K562 (cell line): ENCODE measurements around the gene CCT7. TPM values are rescaled to one million over a fixed set of nuclear protein-coding genes. Genes with fewer than 3 reads are reported as not detected.

ENCODE experiments used
- ATAC-seq: fragments of 200-7000 bp; cut with Tn5 transposase; 3 replicates; pipeline ENCODE4 v1.9.1; 2020; ENCODE audit warnings: moderate library complexity
- BruUV-seq: library from RNA; stranded (reverse); fragments of 400-500 nt; replicated peaks from 2 replicates; lab custom pipeline; 2021; lab: Mats Ljungman, UMichigan
- CTCF ChIA-PET: fragments of 300-600 bp; formaldehyde crosslinking; extraction: SDS; loops from one replicate; lab custom pipeline; 2021; ENCODE audit warnings: low intra/inter-chr PET ratio; lab: Yijun Ruan, JAX
- POLR2A ChIA-PET: fragments of 300-600, 350-650 bp; sonication (Branson Sonifier 250); formaldehyde crosslinking; extraction: SDS; loops from one replicate; lab custom pipeline; 2021; ENCODE audit warnings: antibody characterized with exemption, inconsistent platforms; lab: Yijun Ruan, JAX
- DNase-seq, 4 experiments: peaks; one replicate each; pipeline versions ENCODE4 v3.0.0 to v3.0.0-alpha.2; 2011 to 2018; ENCODE audit warnings: low spot score in 3 of 4, mixed read lengths in 3 of 4; ENCODE audit errors: extremely low read depth in 1 of 4
- FAIRE-seq: peaks from 2 replicates; lab custom pipeline; 2011; peaks lifted over from hg19 to GRCh38; lab: Jason Lieb, UNC
- H2AFZ ChIP-seq: 2 replicates; pipeline ENCODE4 v1.6.0; 2011; ENCODE audit warnings: low read depth, low read length, control low read depth, inconsistent platforms
- H3K27ac ChIP-seq: fragments of 200-600 bp; 3 replicates; pipeline ENCODE4 v1.8.0; 2011; ENCODE audit warnings: low read depth, mild to moderate bottlenecking, control low read depth, inconsistent platforms, low read length, moderate library complexity, mixed read lengths; ENCODE audit errors: extremely low read depth
- H3K27me3 ChIP-seq, 2 experiments: fragments of 300-600 bp in 1 of 2; 2 replicates in 1 of 2; 3 replicates in 1 of 2; pipeline versions ENCODE4 v1.6.0 to v1.8.0; 2011; ENCODE audit warnings: inconsistent platforms in 2 of 2, low read length in 2 of 2, mild to moderate bottlenecking in 1 of 2, mixed read lengths in 1 of 2, moderate library complexity in 1 of 2; ENCODE audit not compliant: control insufficient read depth in 2 of 2, insufficient read depth in 2 of 2
- H3K36me3 ChIP-seq: fragments of 300-600 bp; 3 replicates; pipeline ENCODE4 v1.8.0; 2011; ENCODE audit warnings: mild to moderate bottlenecking, low read length, inconsistent platforms; ENCODE audit not compliant: control insufficient read depth, insufficient read depth
- H3K4me1 ChIP-seq, 2 experiments: fragments of 200-600 bp in 1 of 2; replicated peaks in 1 of 2; 2 replicates in 1 of 2; 3 replicates in 1 of 2; pipeline versions ENCODE4 v1.5.1 to v1.8.0; 2011; ENCODE audit warnings: inconsistent platforms in 2 of 2, low read length in 2 of 2, mild to moderate bottlenecking in 1 of 2, mixed read lengths in 1 of 2, moderate library complexity in 1 of 2; ENCODE audit not compliant: control insufficient read depth in 2 of 2, insufficient read depth in 2 of 2
- H3K4me2 ChIP-seq: 2 replicates; pipeline ENCODE4 v1.6.1; 2011; ENCODE audit warnings: low read length, control low read depth, inconsistent platforms, mixed read lengths; ENCODE audit not compliant: insufficient read depth
- H3K4me3 ChIP-seq: fragments of 200-600 bp; sonication (generic), shearing (Covaris generic); 2 replicates; pipeline ENCODE4 v1.5.1; 2016; ENCODE audit warnings: control low read depth, inconsistent platforms
- H3K79me2 ChIP-seq: fragments of 200-600 bp; 3 replicates; pipeline ENCODE4 v1.8.0; 2011; ENCODE audit warnings: low read length, inconsistent platforms; ENCODE audit not compliant: control insufficient read depth, insufficient read depth
- H3K9ac ChIP-seq, 2 experiments: 2 replicates each; pipeline versions ENCODE4 v1.6.0 to v1.6.1; 2011; ENCODE audit warnings: low read depth in 2 of 2, low read length in 2 of 2, control low read depth in 1 of 2, inconsistent platforms in 1 of 2, mild to moderate bottlenecking in 1 of 2, mixed read lengths in 1 of 2; ENCODE audit not compliant: insufficient read depth in 1 of 2
- H3K9me1 ChIP-seq: one replicate; pipeline ENCODE4 v1.6.0; 2011; ENCODE audit warnings: inconsistent platforms, mild to moderate bottlenecking, low read length, moderate library complexity; ENCODE audit not compliant: control insufficient read depth, insufficient read depth
- H3K9me3 ChIP-seq: replicated peaks from 2 replicates; pipeline ENCODE4 v1.5.1; 2011; ENCODE audit warnings: low read depth, low read length, inconsistent platforms; ENCODE audit not compliant: control insufficient read depth, insufficient read depth
- H4K20me1 ChIP-seq: replicated peaks from 2 replicates; pipeline ENCODE4 v1.6.1; 2011; ENCODE audit warnings: low read length, inconsistent platforms, mixed read lengths; ENCODE audit not compliant: control insufficient read depth, insufficient read depth
- BMI1 ChIP-seq: fragments of 150-350 bp; IDR thresholded peaks from 2 replicates; pipeline ENCODE4 v1.6.1; 2014; ENCODE audit warnings: low read length
- DMBX1 ChIP-seq: fragments of 250-450 bp; sonication (Bioruptor Pico); IDR thresholded peaks from 2 replicates; pipeline ENCODE4 v1.8.0; 2022; ENCODE audit warnings: inconsistent platforms, mild to moderate bottlenecking, moderate library complexity, borderline replicate concordance
- KLF16 ChIP-seq: IDR thresholded peaks from 2 replicates; pipeline ENCODE4 v1.6.1; 2016; ENCODE audit warnings: antibody characterized with exemption
- NUFIP1 ChIP-seq: fragments of 450-650 bp; IDR thresholded peaks from 2 replicates; pipeline ENCODE4 v1.6.1; 2018; ENCODE audit not compliant: partially characterized antibody
- PTTG1 ChIP-seq: fragments of 450-650 bp; IDR thresholded peaks from 2 replicates; pipeline ENCODE4 v1.6.1; 2016; ENCODE audit warnings: low read depth, mild to moderate bottlenecking, missing genetic modification characterization, missing compliant biosample characterization
- RAD21 ChIP-seq, 2 experiments: fragments of 250-450 bp in 1 of 2; fragments of 450-650 bp in 1 of 2; sonication (Bioruptor Pico) in 1 of 2; formaldehyde crosslinking in 1 of 2; IDR thresholded peaks in 1 of 2; conservative IDR thresholded peaks in 1 of 2; 2 replicates each; pipeline versions ENCODE4 v1.4.0 to v1.8.0; 2020 to 2022; ENCODE audit warnings: mild to moderate bottlenecking in 2 of 2, moderate library complexity in 1 of 2
- RB1 ChIP-seq: fragments of 450-650 bp; IDR thresholded peaks from 2 replicates; pipeline ENCODE4 v1.6.1; 2017; ENCODE audit warnings: low read depth, mild to moderate bottlenecking
- SRSF7 ChIP-seq: fragments of 200-400 bp; formaldehyde crosslinking; optimal IDR thresholded peaks from 2 replicates; pipeline ENCODE3; 2017; ENCODE audit warnings: mild to moderate bottlenecking, low read depth, low read length
- XRCC5 ChIP-seq: fragments of 200-400 bp; formaldehyde crosslinking; IDR thresholded peaks from 2 replicates; pipeline ENCODE4 v1.6.1; 2017; ENCODE audit warnings: low read depth, mild to moderate bottlenecking, low read length
- ZNF239 ChIP-seq: fragments of 250-450 bp; sonication (Bioruptor Pico); IDR thresholded peaks from 2 replicates; pipeline ENCODE4 v1.4.0; 2020; ENCODE audit warnings: mild to moderate bottlenecking
- ZNF347 ChIP-seq: fragments of 450-650 bp; formaldehyde crosslinking; IDR thresholded peaks from 2 replicates; pipeline ENCODE4 v1.4.0; 2020; ENCODE audit warnings: low read depth, mild to moderate bottlenecking, moderate library complexity
- ZNF764 ChIP-seq: fragments of 250-450 bp; sonication (Bioruptor Pico); IDR thresholded peaks from 2 replicates; pipeline ENCODE4 v1.4.0; 2020; ENCODE audit warnings: low read depth, mild to moderate bottlenecking, moderate library complexity
- WGBS: fragments of 100-300 bp; shearing (Covaris generic); methylation state at CpG from one replicate; pipeline ENCODE4 v1.1.6; 2016; ENCODE audit warnings: low coverage, mixed read lengths; ENCODE audit not compliant: insufficient coverage; ENCODE audit errors: missing lambda C conversion rate; 5-methylcytosine and 5-hydroxymethylcytosine counted together
- in situ Hi-C: fragments of 300-500 bp; cut with MboI; formaldehyde crosslinking; loops from 4 replicates; pipeline ENCODE4 v1.15.0; 2018; ENCODE audit warnings: inconsistent platforms, mixed read lengths
- intact Hi-C: fragments of 100-400 bp; cut with micrococcal nuclease; formaldehyde crosslinking; loops from 2 replicates; pipeline ENCODE4 v1.14.2; 2022
- polyA plus RNA-seq, 8 experiments: library from polyadenylated mRNA; depleted of rRNA in 4 of 8; stranded (reverse) in 5 of 8; unstranded in 3 of 8; fragments of >200 nt; fragmentation: Nextera tagmentation in 2 of 8; fragmentation: Illumina TruSeq in 1 of 8; extraction: Ambion mirVana in 2 of 8; extraction: Trizol in 1 of 8; gene quantifications; 2 replicates each; pipeline versions ENCODE4 v1.2.1 to v1.2.3, GENCODE V29; 2011 to 2014; ENCODE audit warnings: inconsistent platforms in 1 of 8, missing spikeins in 1 of 8
- total RNA-seq, 7 experiments: library from RNA; depleted of rRNA in 6 of 7; stranded (reverse); fragments of >200 nt in 6 of 7; fragmentation: Illumina TruSeq in 2 of 7; extraction: Trizol in 2 of 7; gene quantifications; 2 replicates each; pipeline versions ENCODE4 v1.2.1 to v1.2.3, GENCODE V29; 2011 to 2021; ENCODE audit warnings: low replicate concordance in 1 of 7
- TF ChIP-seq, protein P1 (sequence below), 2 experiments: fragments of 450-650 bp; formaldehyde crosslinking in 1 of 2; IDR thresholded peaks; 2 replicates each; pipeline versions ENCODE4 v1.4.0 to v1.6.1; 2014 to 2020; ENCODE audit warnings: mild to moderate bottlenecking in 2 of 2, borderline replicate concordance in 1 of 2, low read depth in 1 of 2

CCT7 gene
- total and polyA plus RNA-seq, 9 of the 15 experiments (the other 6 are each of a cell fraction or from before 2014, with no cell fraction given), result 326 to 856 (median 638) TPM

DNA sequence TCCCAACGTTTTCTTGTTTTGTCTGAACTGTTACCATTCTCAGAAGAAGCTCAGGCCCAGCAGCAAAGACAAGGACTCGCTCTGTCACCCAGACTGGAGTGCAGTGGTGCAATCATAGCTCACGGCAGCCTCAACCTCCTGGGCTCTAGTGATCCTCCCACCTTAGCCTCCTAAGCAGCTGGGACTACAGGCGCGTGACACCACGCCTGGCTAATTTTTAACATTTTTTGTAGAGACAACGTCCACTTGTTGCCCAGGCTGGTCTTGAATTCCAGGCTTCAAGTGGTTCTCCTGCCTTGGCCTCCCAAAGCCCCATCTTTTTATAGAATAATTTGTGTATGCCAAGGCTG, 22.0 kb upstream of the CCT7 start (continued):
- TF ChIP-seq NUFIP1 (no peak), PTTG1 (tag) (no peak), ZNF764 (no peak), BMI1 (no peak), ZNF239 (CRISPR knock-in tag) (no peak), SRSF7 (no peak), DMBX1 (CRISPR knock-in tag) (no peak)

DNA sequence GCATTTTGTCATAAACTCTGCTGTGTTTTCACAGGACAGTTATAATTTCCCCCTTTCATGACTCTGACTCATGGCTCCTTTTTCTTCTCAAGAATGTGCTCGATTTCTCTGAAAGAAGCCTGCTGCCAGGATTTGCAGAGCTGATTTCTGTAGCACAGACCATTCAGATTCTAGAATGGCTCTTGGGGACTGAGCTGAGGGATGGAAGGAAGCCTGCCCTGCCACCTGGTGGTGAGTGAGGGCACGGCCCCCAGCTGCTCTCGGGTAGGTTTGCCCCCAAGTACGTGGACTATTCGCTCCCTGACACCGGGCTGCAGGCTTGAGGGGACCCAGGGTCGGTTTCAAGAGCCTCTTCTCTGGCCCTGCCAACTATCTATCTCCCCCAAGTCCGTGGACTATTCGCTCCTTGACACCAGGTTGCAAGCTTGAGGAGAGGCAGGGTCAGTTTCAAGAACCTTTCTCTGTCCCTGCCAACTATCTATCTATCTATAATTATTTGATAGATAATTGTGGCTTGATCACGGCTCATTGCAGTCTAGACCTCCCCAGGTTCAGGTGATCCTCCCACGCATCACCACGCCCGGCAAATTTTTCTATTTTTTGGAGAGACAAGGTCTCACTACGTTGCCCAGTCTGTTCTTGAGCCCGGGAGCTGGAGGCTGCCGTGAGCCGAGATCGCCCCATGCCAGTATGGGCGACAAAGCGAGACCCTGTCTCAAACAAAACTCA, 21.5 kb upstream of the CCT7 start:
- Histone ChIP-seq H4K20me1 (no peaks in the 10 kb centered on the region), H3K36me3 (no peaks in the 10 kb centered on the region), H3K9me3 (no peaks in the 10 kb centered on the region), H3K79me2 (peaks cover 36% of the 10 kb centered on the region), H2AFZ (peak overlapping the region; percentile 96), H3K27ac (no peak overlapping the region), H3K9me1 (no peaks in the 10 kb centered on the region), H3K4me3 (no peak overlapping the region), H3K9ac (peak overlapping the region; percentile 8 to 94; a peak in 2 of 4 replicates), H3K27me3 (no peaks in the 10 kb centered on the region), H3K4me1 (peaks cover 15 to 23% of the 10 kb centered on the region in 2 experiments; a peak in 4 of 5 replicates), H3K4me2 (peak overlapping the region; percentile 94)
- POLR2A ChIA-PET, result interaction anchor here (0.6 to 2.1 kb wide), 8 partner anchors 10 to 307 kb away, joined by 3 to 16 read pairs (median 4); partner anchors contain the start of genes CCT7 and NOTO
- no TSS peak for BruUV-seq
- ATAC-seq, result peak; percentile 84
- 23% methylated on average over 20 of the region's 20 CpGs for WGBS
- CTCF ChIA-PET, result interaction anchor here (0.7 to 1.7 kb wide), 3 partner anchors 35 to 320 kb away, joined by 3 to 7 read pairs (median 7); no protein-coding TSS in a partner anchor
- in situ Hi-C loops, result no loop called here
- FAIRE-seq, result peak; percentile 86
- DNase-seq, result peak; percentile 76 to 84 (median 80)
- intact Hi-C loops, result loop anchor here (1.0 to 2.0 kb wide), 2 partner anchors 35 to 48 kb away; no protein-coding TSS in a partner anchor
- TF ChIP-seq ZNF347, result no peak
- 0 out of 2 replicates have a peak, but pooled peaks have one; percentile 50 for TF ChIP-seq XRCC5
- TF ChIP-seq RAD21 (CRISPR knock-in tag; conservative IDR thresholded peaks at IDR 0.05 in 1 of 2, IDR thresholded peaks at IDR 0.05 in 1 of 2), result peak; percentile 59 to 70
- TF ChIP-seq, protein P1, sequence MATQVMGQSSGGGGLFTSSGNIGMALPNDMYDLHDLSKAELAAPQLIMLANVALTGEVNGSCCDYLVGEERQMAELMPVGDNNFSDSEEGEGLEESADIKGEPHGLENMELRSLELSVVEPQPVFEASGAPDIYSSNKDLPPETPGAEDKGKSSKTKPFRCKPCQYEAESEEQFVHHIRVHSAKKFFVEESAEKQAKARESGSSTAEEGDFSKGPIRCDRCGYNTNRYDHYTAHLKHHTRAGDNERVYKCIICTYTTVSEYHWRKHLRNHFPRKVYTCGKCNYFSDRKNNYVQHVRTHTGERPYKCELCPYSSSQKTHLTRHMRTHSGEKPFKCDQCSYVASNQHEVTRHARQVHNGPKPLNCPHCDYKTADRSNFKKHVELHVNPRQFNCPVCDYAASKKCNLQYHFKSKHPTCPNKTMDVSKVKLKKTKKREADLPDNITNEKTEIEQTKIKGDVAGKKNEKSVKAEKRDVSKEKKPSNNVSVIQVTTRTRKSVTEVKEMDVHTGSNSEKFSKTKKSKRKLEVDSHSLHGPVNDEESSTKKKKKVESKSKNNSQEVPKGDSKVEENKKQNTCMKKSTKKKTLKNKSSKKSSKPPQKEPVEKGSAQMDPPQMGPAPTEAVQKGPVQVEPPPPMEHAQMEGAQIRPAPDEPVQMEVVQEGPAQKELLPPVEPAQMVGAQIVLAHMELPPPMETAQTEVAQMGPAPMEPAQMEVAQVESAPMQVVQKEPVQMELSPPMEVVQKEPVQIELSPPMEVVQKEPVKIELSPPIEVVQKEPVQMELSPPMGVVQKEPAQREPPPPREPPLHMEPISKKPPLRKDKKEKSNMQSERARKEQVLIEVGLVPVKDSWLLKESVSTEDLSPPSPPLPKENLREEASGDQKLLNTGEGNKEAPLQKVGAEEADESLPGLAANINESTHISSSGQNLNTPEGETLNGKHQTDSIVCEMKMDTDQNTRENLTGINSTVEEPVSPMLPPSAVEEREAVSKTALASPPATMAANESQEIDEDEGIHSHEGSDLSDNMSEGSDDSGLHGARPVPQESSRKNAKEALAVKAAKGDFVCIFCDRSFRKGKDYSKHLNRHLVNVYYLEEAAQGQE (IDR thresholded peaks at IDR 0.05; ENCODE audit: borderline replicate concordance), result peak; percentile 54
- TF ChIP-seq, protein P1 (CRISPR knock-in tag; IDR thresholded peaks at IDR 0.05; ENCODE audit: low read depth), result no peak
- TF ChIP-seq RB1, result peak; percentile 54; the same call in 1 of the 2 replicates
- TF ChIP-seq KLF16, result peak; percentile 34; the same call in 1 of the 2 replicates
